ENCODE data around the gene CLIP3.
"Not testable (repeated sequence)": the region's sequence is repeated elsewhere in the genome, so short reads cannot be mapped to it uniquely, and the experiment has no call there.

Gene CLIP3

DNA sequence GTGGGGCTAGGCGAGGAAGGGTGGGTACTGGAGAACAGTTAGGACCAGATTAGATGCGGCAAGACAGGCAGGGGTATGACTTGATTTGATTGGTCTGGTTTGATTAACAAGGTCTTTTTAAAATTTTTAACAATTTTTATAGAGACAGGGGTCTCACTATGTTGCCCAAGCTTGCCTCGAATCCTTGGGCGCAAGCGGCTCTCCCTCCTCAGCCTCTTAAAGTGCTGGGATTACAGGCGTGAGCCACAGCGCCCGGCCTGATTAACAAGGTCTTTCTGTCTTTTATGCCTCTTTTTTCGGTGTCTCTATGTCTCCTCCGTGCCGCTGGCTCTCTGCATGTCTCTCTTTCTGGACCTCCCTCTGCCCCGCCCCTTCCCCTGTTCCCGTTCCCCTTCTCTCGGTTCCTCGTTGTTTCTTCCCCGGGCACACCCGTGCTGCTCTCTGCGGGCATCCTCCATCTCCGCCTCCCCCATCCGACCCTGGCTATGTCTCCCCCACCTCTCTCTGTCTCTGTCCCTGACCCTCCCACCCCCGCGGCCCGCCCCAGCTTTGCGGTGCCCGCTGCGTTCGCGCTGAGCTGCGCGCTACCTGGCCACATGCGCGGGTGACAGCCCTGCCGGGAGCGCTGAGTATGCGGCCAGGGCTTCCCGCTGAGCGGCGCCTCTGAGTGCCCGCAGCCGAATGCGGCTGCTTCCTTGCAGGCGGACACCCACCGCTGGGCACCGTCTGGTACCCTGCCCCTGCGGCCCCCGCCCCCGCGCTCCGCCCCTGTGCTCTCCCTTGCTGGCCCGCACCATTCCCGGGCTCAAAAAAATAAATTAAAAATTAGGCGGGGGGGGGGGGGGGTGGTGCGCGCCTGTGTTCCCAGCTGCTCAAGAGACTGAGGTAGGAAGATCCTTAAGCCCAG is 45.8 kb downstream of the CLIP3 start:
- Histone ChIP-seq H3K4me3 (peak overlapping the region; percentile 55), H3K27ac (no peak overlapping the region)
- no peak for DNase-seq (ENCODE audit: low spot score)
- TF ChIP-seq, protein P1, sequence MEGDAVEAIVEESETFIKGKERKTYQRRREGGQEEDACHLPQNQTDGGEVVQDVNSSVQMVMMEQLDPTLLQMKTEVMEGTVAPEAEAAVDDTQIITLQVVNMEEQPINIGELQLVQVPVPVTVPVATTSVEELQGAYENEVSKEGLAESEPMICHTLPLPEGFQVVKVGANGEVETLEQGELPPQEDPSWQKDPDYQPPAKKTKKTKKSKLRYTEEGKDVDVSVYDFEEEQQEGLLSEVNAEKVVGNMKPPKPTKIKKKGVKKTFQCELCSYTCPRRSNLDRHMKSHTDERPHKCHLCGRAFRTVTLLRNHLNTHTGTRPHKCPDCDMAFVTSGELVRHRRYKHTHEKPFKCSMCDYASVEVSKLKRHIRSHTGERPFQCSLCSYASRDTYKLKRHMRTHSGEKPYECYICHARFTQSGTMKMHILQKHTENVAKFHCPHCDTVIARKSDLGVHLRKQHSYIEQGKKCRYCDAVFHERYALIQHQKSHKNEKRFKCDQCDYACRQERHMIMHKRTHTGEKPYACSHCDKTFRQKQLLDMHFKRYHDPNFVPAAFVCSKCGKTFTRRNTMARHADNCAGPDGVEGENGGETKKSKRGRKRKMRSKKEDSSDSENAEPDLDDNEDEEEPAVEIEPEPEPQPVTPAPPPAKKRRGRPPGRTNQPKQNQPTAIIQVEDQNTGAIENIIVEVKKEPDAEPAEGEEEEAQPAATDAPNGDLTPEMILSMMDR (IDR thresholded peaks at IDR 0.05) = no peak

DNA sequence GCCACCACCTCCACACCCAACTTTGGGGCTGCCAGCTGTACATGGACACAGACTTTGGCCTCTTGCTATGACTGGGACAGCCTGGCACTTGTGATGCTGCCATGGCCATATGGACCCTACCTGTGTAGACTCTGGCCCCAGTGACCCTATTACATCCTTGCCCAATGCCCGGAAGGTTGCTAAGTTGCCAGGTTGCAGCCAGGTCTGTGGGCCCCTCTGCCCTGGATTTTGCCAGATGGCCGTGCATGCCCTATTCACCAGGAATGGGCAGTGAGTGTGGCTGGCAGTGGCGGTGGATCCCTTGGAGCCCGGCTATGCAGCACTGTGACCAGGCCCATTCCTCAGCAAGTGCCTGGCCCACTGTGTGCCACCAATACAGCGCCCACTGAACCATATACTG is 46.6 kb downstream of the CLIP3 start:
- no peak for DNase-seq (ENCODE audit: low spot score)
- Histone ChIP-seq H3K4me3 (no peak overlapping the region), H3K27ac (no peak overlapping the region)
- TF ChIP-seq, protein P1 (IDR thresholded peaks at IDR 0.05) = no peak

DNA sequence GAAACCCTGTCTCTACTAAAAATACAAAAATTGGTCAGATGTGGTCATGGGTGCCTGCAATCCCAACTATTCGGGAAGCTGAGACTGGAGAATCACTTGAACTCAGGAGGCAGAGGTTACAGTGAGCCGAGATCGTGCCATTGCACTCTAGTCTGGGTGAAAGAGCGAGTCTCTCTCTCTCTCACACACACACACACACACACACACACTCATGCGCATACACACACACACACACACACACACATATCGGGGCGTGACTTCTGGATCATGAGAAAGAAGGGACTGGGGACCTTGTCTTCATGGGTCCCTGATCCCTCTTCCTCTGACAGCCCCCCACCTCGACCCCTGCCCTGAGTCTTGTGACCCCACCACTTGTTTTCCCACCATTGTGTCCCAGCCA is 49.5 kb downstream of the CLIP3 start:
- Histone ChIP-seq H3K27ac (no peak overlapping the region), H3K4me3 (no peak overlapping the region)
- no peak for DNase-seq (ENCODE audit: low spot score)
- TF ChIP-seq, protein P1 (IDR thresholded peaks at IDR 0.05) = no peak

DNA sequence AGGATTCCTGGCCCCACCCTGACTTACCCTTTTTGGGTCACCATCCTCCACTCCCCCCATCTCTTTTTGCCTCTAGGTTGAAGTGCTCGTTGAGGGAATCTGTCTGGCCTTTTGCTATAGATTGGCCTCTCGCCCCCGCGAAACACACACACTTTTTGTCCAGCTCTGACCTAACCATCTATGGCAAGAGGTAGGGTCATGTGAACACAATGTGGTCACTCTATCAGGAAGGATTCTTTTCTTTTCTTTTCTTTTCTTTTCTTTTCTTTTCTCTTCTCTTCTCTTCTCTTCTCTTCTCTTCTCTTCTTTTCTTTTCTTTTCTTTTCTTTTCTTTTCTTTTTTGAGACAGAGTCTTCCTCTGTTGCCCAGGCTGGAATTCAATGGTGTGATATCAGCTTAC is 51.7 kb downstream of the CLIP3 start:
- H3K27ac ChIP-seq; DNase-seq (ENCODE audit: low spot score); H3K4me3 ChIP-seq: not testable (repeated sequence)

DNA sequence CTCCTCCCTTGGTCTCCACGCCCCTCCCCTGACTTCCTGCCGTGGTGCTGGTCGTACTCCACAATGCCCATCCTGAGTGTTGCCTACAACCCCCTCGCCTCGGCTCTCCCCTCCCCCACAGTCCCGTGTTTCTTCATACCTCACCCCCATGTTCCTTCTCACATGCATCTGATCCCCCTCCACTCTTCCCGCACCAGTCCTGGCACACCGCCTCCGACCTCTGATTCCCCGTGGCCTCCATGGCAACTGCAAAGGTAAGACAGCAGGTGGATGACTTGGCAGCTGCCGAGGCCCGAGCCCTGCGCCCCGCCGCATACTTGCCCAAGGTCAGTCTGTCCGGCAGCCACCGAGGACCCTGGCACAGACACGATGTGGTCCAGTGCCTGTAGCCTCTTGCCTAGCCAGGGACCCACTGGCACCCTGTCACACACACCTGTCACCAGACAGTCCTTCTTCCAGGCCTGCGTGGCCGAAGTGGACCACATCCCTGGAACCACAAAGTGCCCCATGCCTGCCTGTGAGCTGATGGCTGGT is 53.8 kb downstream of the CLIP3 start:
- DNase-seq (ENCODE audit: low spot score) = no peak
- TF ChIP-seq, protein P1 (IDR thresholded peaks at IDR 0.05) = no peak
- no peak overlapping the region for H3K4me3 ChIP-seq
- no peak overlapping the region for H3K27ac ChIP-seq

DNA sequence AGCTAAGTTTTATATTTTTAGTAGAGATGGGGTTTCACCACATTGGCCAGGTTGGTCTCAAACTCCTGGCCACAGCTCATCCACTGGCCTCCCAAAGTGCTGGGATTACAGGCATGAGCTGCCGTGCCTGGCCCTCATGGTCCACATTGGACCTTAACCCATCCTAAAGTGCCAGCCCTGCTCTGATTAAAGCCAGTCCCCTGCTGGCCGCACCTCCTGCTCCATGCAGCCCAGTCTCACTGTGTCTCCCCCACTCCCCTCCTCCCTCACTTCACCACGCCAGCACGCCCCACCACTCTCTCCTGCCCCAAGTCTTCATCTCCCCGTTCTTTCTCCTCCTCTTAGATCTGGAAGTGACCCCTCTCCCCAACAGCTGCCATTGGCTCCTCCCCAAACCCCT is 54.4 kb downstream of the CLIP3 start:
- TF ChIP-seq, protein P1 (IDR thresholded peaks at IDR 0.05) = no peak
- no peak for DNase-seq (ENCODE audit: low spot score)
- Histone ChIP-seq H3K27ac (no peak overlapping the region), H3K4me3 (no peak overlapping the region)

DNA sequence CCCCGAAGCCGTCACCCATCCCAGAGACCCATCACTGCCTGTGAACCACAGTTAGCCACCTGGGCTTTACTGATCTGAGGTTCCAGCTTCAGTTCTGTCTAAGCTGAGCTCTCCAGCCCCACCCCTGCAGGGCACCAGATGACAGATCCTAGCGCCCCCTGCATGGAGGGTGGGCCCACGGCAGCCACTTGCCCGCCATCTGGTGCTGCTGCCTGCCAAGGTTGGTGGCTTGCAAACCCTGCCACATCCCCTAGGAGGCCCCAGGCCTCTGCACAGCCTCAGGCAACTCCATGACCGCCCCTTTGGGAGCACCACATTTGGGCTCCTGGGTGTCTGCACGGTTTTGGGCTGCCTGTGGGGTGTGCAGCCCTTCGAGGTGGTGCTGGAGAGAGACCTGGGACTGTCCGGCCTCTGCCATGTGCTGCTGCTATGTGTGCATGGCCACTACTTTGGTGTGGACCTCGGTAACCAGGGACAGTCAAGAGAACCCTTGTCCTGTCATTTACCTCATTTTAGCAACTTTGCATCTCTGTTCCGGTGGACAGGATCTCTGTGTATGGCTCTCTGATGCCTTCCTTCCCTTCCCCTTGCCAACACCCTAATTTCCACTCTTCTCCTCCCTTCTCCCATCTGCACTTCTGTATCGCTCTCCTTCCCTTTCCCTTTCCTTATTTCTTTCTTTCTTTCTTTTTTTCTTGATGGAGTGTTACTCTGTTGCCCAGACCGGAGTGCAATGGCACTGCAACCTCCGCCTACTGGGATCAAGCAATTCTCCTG is 55.0 kb downstream of the CLIP3 start:
- Histone ChIP-seq H3K27ac (no peak overlapping the region), H3K4me3 (no peak overlapping the region)
- DNase-seq (ENCODE audit: low spot score) = no peak
- TF ChIP-seq, protein P1 (IDR thresholded peaks at IDR 0.05) = no peak
